D721Med (cell line): Measurements from ENCODE around the gene LDLRAP1.
"Not testable (repeated sequence)": the region's sequence is repeated elsewhere in the genome, so short reads cannot be mapped to it uniquely, and the experiment has no call there.

Source experiments
- DNase-seq: peaks from one replicate; pipeline ENCODE4 v3.0.0; 2011; ENCODE audit warnings: low spot score; ENCODE audit not compliant: insufficient read length
- FAIRE-seq: peaks from 2 replicates; lab custom pipeline; 2011; peaks lifted over from hg19 to GRCh38; lab: Jason Lieb, UNC
- TF ChIP-seq, protein P1 (sequence below): IDR thresholded peaks from 2 replicates; pipeline ENCODE4 v1.5.1; 2012; ENCODE audit warnings: mild to moderate bottlenecking, control low read depth; ENCODE audit not compliant: insufficient read depth; ENCODE audit errors: missing control alignments

Gene LDLRAP1

DNA sequence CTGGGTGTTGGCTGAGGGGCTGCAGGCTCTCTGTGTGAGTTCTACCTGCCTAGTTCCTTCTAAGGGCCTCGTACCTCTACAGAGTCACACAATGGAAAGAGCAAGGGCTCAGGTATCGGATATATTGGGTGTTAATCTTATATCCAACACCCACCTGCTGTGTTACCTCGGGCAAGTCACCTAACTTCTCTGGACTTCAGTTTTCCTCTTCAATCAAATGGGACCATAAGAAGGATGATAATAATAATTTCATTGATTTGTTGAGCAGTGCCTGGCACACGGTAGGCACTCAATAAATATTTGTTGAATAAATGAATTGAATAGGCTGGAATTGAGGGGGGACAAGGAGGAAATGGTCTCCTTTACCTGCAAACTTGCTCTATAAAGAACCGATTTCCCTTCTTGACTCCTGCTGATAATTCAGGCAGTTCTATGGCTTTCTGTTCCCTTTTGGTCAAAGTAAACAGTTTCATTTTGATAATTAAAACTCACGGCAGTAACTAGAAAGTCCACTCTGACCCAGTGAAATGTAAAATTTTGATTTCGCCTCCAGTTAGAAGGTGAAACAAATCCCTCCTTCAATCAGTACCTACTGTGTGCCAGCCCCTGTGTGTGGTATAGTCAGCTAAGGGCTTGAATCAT, 56.7 kb downstream of the LDLRAP1 start:
- FAIRE-seq (no peak), DNase-seq (no peak)
- TF ChIP-seq, protein P1, sequence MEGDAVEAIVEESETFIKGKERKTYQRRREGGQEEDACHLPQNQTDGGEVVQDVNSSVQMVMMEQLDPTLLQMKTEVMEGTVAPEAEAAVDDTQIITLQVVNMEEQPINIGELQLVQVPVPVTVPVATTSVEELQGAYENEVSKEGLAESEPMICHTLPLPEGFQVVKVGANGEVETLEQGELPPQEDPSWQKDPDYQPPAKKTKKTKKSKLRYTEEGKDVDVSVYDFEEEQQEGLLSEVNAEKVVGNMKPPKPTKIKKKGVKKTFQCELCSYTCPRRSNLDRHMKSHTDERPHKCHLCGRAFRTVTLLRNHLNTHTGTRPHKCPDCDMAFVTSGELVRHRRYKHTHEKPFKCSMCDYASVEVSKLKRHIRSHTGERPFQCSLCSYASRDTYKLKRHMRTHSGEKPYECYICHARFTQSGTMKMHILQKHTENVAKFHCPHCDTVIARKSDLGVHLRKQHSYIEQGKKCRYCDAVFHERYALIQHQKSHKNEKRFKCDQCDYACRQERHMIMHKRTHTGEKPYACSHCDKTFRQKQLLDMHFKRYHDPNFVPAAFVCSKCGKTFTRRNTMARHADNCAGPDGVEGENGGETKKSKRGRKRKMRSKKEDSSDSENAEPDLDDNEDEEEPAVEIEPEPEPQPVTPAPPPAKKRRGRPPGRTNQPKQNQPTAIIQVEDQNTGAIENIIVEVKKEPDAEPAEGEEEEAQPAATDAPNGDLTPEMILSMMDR = no peak

DNA sequence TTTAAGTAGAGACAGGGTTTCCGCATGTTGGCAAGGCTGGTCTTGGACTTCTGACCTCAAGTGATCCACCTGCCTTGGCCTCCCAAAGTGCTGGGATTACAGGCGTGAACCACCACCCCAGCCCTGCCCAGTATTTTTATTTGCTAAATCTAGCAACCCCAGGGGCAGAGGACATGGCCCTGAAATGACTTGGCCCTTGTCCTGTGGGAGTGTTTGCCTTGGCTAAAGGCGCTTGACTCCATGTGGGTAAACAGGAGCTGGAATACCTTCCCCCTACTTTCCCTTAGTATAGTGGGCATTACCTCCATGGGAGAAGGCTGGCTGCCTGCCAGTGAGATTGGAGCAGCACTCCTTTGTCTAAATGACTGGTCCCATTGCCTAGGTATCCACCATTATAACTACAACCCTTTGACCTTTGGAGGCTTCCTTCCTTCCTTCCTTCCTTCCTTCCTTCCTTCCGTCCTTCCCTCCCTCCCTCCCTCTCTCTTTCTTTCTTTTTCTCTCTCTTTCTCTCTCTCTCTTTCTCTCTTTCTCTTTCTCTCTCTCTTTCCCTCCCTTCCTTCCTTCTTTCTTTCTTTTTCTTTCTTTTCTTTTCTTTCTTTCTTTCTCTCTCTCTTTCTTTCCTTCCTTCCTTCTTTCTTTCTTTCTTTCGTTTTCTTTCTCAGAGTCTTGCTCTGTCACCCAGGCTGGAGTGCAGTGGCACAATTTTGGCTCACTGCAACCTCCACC, 57.7 kb downstream of the LDLRAP1 start:
- DNase-seq, FAIRE-seq: not testable (repeated sequence)

DNA sequence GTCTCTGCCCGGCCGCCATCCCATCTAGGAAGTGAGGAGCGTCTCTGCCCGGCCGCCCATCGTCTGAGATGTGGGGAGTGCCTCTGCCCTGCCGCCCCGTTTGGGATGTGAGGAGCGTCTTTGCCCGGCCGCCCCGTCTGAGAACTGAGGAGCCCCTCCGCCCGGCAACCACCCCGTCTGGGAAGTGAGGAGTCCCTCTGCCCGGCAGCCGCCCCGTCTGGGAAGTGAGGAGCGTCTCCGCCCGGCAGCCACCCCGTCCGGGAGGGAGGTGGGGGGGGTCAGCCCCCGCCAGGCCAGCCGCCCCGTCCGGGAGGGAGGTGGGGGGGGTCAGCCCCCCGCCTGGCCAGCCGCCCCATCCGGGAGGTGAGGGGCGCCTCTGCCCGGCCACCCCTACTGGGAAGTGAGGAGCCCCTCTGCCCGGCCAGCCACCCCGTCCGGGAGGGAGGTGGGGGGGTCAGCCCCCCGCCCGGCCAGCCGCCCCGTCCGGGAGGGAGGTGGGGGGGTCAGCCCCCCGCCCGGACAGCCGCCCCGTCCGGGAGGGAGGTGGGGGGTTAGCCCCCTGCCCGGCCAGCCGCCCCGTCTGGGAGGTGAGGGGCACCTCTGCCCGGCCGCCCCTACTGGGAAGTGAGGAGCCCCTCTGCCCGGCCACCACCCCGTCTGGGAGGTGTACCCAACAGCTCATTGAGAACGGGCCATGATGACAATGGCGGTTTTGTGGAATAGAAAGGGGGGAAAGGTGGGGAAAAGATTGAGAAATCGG, 60.6 kb downstream of the LDLRAP1 start:
- not testable (repeated sequence) for DNase-seq, FAIRE-seq

DNA sequence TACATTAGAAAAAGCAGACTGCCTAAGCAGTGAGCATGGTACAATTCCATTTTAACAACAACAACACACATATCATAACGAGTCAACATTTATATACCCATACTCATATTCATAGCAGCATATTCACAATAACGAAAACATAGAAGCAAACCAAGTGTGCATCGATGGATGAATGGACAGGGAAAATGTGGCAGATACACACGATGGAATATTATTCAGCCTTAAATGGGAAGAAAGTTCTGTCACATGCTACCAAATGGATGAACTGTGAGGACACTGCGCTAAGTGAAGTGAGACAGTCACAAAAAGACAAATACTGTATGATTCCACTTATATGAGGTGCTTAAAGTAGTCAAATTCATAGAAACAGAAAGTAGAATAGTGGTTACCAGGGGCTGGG, 63.7 kb downstream of the LDLRAP1 start:
- TF ChIP-seq, protein P1 = no peak
- FAIRE-seq (no peak), DNase-seq (no peak)

DNA sequence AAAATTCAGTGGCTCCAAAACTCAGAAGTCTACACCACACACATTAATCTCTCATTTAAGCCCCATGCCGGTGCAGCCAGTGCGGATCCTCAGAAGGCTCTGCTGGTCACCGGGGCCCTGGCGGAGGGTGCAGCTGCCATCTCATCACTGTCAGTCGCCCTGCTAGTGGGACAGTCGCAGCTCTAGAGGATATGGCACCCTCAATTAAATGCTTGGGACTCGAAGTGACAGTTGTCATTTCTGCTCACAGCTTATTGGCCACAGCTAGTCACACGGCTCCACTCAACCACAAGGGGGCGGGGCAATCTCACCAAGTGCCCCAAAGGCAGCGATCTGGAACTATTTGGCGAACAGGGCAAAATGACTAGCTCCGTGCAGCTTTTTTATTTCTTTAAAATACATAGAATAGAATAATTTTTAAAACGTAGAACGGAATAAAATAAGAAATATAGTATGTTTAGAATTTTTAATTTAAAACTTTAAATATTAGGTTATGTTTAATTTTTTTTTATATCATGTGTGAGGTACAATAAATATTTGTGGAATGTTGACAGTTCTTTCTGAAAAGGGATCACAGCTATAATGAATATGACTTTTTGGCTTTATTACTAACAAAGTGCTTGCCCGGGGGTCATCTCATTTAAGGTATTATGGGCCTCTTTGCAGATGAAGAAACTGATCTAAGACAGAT, 65.2 kb downstream of the LDLRAP1 start:
- peak; percentile 20 for DNase-seq
- TF ChIP-seq, protein P1 = peak; percentile 76
- no peak for FAIRE-seq

DNA sequence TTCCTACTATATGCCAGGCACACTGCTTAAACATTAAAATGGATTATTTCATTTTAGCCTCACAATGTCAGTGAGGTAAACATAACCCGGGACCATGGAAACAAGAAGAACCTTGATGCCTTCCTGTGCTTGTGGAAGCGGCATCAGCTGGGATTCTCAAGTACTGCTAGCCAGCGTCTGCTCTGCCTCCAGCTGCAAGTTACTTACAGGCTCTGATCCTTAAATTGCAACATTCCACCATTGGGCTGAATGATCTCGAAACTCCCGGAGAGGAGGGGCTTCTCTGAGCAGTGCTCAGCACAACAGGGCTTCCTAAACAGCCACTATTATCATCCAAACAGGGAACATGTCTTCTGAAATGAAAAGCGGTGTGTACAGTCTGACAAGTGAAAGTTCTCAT, 66.5 kb downstream of the LDLRAP1 start:
- TF ChIP-seq, protein P1 = no peak
- no peak for FAIRE-seq
- DNase-seq = no peak

DNA sequence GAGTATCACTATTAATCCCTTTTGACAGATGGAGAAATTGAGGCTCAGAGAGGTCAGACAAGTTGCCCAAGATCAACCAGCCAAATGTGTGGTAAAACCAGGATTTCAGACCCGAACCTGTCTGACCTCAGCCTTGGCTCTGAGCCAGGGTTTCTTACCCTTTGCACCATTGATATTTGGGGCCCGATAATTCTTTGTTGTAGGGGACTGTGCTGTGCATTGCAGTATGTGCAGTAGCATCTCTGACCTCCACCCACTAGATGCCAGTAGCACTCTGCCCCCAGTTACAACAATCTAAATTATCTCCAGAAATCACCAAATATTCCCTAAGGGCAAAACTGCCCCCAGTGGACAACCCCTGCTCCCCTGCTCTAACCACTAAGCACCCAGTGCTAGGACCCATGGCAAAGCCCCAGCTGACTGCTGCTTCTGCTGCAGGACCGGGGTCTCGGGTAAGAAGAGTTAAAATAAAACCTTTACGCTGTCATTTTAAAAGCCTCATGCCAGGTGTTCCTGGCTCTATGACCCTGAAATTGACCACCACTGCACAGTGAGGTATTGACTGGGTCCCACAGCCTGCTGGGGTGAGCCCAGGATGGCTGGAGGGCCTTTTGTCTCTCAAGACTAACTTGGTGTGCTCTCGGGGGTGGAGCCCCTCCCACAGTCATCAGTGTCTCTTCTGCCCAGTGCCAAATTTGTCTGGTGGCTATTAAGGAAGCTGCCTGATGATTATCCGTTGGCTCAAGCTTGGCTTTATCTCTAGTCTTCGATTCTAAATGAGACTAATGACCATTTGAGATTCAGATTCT, 67.6 kb downstream of the LDLRAP1 start:
- TF ChIP-seq, protein P1 = no peak
- DNase-seq = no peak
- FAIRE-seq = no peak
